ENCODE measurements around the gene ADCY2.

DNA sequence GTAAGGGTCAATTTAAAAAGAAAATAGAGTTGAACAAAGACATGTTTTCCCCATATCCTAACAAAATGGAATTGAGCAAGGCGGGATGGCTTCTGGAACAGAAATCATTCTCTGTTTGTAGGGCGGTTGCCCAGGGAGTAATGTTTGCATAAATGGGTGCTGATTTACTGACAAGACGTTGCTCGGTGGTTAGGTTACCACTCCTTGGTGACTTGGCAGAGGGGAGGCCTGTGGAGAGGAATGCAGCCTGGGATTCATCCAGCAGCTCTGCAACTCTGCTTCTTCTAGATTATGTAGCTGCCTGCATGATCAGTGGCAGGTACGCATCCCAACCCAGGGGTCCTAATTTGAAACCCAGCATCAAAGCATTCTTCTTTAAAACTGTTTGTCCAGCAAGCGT, 254.8 kb downstream of the ADCY2 start:
- TF ChIP-seq, protein P1, sequence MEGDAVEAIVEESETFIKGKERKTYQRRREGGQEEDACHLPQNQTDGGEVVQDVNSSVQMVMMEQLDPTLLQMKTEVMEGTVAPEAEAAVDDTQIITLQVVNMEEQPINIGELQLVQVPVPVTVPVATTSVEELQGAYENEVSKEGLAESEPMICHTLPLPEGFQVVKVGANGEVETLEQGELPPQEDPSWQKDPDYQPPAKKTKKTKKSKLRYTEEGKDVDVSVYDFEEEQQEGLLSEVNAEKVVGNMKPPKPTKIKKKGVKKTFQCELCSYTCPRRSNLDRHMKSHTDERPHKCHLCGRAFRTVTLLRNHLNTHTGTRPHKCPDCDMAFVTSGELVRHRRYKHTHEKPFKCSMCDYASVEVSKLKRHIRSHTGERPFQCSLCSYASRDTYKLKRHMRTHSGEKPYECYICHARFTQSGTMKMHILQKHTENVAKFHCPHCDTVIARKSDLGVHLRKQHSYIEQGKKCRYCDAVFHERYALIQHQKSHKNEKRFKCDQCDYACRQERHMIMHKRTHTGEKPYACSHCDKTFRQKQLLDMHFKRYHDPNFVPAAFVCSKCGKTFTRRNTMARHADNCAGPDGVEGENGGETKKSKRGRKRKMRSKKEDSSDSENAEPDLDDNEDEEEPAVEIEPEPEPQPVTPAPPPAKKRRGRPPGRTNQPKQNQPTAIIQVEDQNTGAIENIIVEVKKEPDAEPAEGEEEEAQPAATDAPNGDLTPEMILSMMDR (CRISPR knock-in tag; IDR thresholded peaks at IDR 0.05), result no peak
- TF ChIP-seq PBX2 (CRISPR knock-in tag; IDR thresholded peaks at IDR 0.05) (no peak), CHD2 (IDR thresholded peaks at IDR 0.05; ENCODE audit: low read depth, low read length) (no peak), TCF7 (IDR thresholded peaks at IDR 0.05; ENCODE audit: low read depth) (no peak), GABPA (IDR thresholded peaks at IDR 0.05; ENCODE audit: low read depth, low read length) (no peak), GABPA (CRISPR knock-in tag; IDR thresholded peaks at IDR 0.05; ENCODE audit: low read depth) (no peak), MIXL1 (CRISPR knock-in tag; IDR thresholded peaks at IDR 0.05) (no peak), RAD21 (CRISPR knock-in tag; IDR thresholded peaks at IDR 0.05) (no peak), EP300 (IDR thresholded peaks at IDR 0.05; ENCODE audit: low read depth in 2 of 2, low read length in 2 of 2) (no peak), EP300 (CRISPR knock-in tag; IDR thresholded peaks at IDR 0.05; ENCODE audit: borderline replicate concordance) (no peak), POLR2A (IDR thresholded peaks at IDR 0.05; ENCODE audit: insufficient read depth in 1 of 2, low read depth in 2 of 2, low read length in 2 of 2) (no peak)
